ENCODE data around the gene RELT. TPM values are rescaled to one million over a fixed set of nuclear protein-coding genes. Genes with fewer than 3 reads are reported as not detected.
"Not testable (repeated sequence)": the region's sequence is repeated elsewhere in the genome, so short reads cannot be mapped to it uniquely, and the experiment has no call there.

Gene RELT
- total RNA-seq, 1 experiment from 2014 or later: 5.0 TPM

GRCh38 chr11:73425108-73425507 lies 48.9 kb downstream of the RELT start:
- Histone ChIP-seq H3K27me3 (no peaks in the 10 kb centered on the region), H3K4me3 (no peak overlapping the region), H3K9me3 (no peaks in the 10 kb centered on the region), H3K36me3 (no peaks in the 10 kb centered on the region)
- no peak for DNase-seq

GRCh38 chr11:73426219-73426850 lies 50.1 kb downstream of the RELT start:
- H3K4me3 ChIP-seq: no peak overlapping the region
- H3K9me3 ChIP-seq: no peaks in the 10 kb centered on the region
- H3K27me3 ChIP-seq: no peaks in the 10 kb centered on the region
- H3K36me3 ChIP-seq: no peaks in the 10 kb centered on the region
- no peak for DNase-seq

- no peaks in the 10 kb centered on the region for H3K36me3 ChIP-seq
- no peak overlapping the region for H3K4me3 ChIP-seq
- DNase-seq: no peak
- H3K9me3 ChIP-seq: no peaks in the 10 kb centered on the region
- H3K27me3 ChIP-seq: no peaks in the 10 kb centered on the region
These were observed 52.0 kb downstream of the RELT start for GRCh38 chr11:73428227-73428626.

- no peaks in the 10 kb centered on the region for H3K9me3 ChIP-seq
- no peak for DNase-seq
- no peaks in the 10 kb centered on the region for H3K36me3 ChIP-seq
- no peaks in the 10 kb centered on the region for H3K27me3 ChIP-seq
- no peak overlapping the region for H3K4me3 ChIP-seq
These were observed 52.5 kb downstream of the RELT start for GRCh38 chr11:73428699-73429098.

- Histone ChIP-seq H3K9me3 (no peaks in the 10 kb centered on the region), H3K27me3 (no peaks in the 10 kb centered on the region), H3K36me3 (no peaks in the 10 kb centered on the region), H3K4me3 (no peak overlapping the region)
- DNase-seq: peak; percentile 11
These were observed 53.0 kb downstream of the RELT start for GRCh38 chr11:73429121-73429750.

GRCh38 chr11:73430326-73430725 lies 54.1 kb downstream of the RELT start:
- DNase-seq: no peak
- Histone ChIP-seq H3K36me3 (no peaks in the 10 kb centered on the region), H3K9me3 (no peaks in the 10 kb centered on the region), H3K27me3 (no peaks in the 10 kb centered on the region), H3K4me3 (no peak overlapping the region)

GRCh38 chr11:73431396-73431795 lies 55.2 kb downstream of the RELT start:
- Histone ChIP-seq H3K4me3 (no peak overlapping the region), H3K36me3 (no peaks in the 10 kb centered on the region), H3K27me3 (no peaks in the 10 kb centered on the region), H3K9me3 (no peaks in the 10 kb centered on the region)
- no peak for DNase-seq

GRCh38 chr11:73436859-73437258 lies 60.7 kb downstream of the RELT start:
- not testable (repeated sequence) for H3K36me3 ChIP-seq, DNase-seq, H3K9me3 ChIP-seq, H3K27me3 ChIP-seq, H3K4me3 ChIP-seq

GRCh38 chr11:73439002-73439843 lies 63.0 kb downstream of the RELT start:
- no peaks in the 10 kb centered on the region for H3K27me3 ChIP-seq
- H3K9me3 ChIP-seq: no peaks in the 10 kb centered on the region
- H3K4me3 ChIP-seq: no peak overlapping the region
- DNase-seq: no peak
- H3K36me3 ChIP-seq: no peaks in the 10 kb centered on the region

- H3K9me3 ChIP-seq: no peaks in the 10 kb centered on the region
These were observed 69.8 kb downstream of the RELT start for GRCh38 chr11:73445980-73446379.

GRCh38 chr11:73446766-73447165 lies 70.6 kb downstream of the RELT start:
- no peaks in the 10 kb centered on the region for H3K27me3 ChIP-seq
- H3K4me3 ChIP-seq: no peak overlapping the region
- DNase-seq: no peak
- H3K36me3 ChIP-seq: no peaks in the 10 kb centered on the region
- no peaks in the 10 kb centered on the region for H3K9me3 ChIP-seq

More at GRCh38 chr11:73445980-73446379, 69.8 kb downstream of the RELT start:
- no peak overlapping the region for H3K4me3 ChIP-seq
- DNase-seq: no peak
- H3K27me3 ChIP-seq: no peaks in the 10 kb centered on the region
- no peaks in the 10 kb centered on the region for H3K36me3 ChIP-seq

Other genes starting within 250 kb of the RELT start
- gene FCHSD2, start 234.1 kb upstream of the RELT start, total RNA-seq (2014; rRNA removed; shearing (Covaris generic); ENCODE audit: low replicate concordance): 8.2 and 18.1 TPM in 2 replicates
- gene P2RY2, start 158.1 kb upstream of the RELT start, total RNA-seq (2014; rRNA removed; shearing (Covaris generic); ENCODE audit: low replicate concordance): 0.15 and 1.3 TPM in 2 replicates
- gene P2RY6, start 104.1 kb upstream of the RELT start, total RNA-seq (2014; rRNA removed; shearing (Covaris generic); ENCODE audit: low replicate concordance): 6.7 and 23.4 TPM in 2 replicates
- 4.7 and 10.9 TPM in 2 replicates for gene ARHGEF17, start 68.1 kb upstream of the RELT start, total RNA-seq (2014; rRNA removed; shearing (Covaris generic); ENCODE audit: low replicate concordance)
- gene FAM168A, start 221.7 kb downstream of the RELT start, total RNA-seq (2014; rRNA removed; shearing (Covaris generic); ENCODE audit: low replicate concordance): 10.7 and 15.3 TPM in 2 replicates

All from MG63 (cell line).